GM13976 (cell line): Measurements from ENCODE around the gene LYPD6B.

Experiments used
- DNase-seq: peaks from one replicate; pipeline ENCODE4 v3.0.0; 2012; ENCODE audit warnings: low spot score
- CTCF ChIP-seq: IDR thresholded peaks from 2 replicates; pipeline ENCODE4 v1.5.1; 2012; ENCODE audit warnings: borderline replicate concordance, mild to moderate bottlenecking; ENCODE audit not compliant: insufficient read depth; ENCODE audit errors: extremely low read depth, missing control alignments, control extremely low read depth
- in situ Hi-C: fragments of 300-500 bp; cut with MboI; formaldehyde crosslinking; loops from one replicate; pipeline ENCODE4 v1.12.0; 2022; ENCODE audit warnings: low sequenced_read_pairs, mixed read lengths, inconsistent platforms; ENCODE audit not compliant: unreplicated experiment

The LYPD6B gene

GRCh38 chr2:149057401-149057800, 18.9 kb downstream of the LYPD6B start:
- DNase-seq, result no peak
- no peak for TF ChIP-seq CTCF
- in situ Hi-C loops, result no loop called here

- no peak for DNase-seq
- TF ChIP-seq CTCF, result no peak
- in situ Hi-C loops, result no loop called here
Observed at GRCh38 chr2:149058936-149059335, 20.4 kb downstream of the LYPD6B start.

DNA sequence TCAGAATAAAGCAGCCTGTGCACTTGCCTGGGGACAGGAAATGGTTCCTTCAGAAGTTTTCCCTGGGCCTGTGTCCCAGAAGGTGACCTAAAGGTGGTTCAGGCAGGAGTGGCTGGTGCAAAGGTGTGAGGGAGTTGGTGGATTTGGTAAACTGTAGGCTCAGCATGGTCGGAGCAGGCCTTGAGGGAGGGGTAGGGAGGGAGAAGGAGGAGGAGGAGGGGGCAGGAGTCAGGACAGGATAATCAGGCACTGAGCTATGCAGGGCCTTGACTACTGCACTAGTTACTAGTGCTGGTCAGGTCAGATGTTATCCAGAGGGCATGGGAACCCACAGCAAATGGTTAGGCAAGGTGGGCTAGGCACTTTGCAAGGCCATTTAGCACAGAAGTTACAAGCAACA, 21.3 kb downstream of the LYPD6B start:
- in situ Hi-C loops, result no loop called here
- TF ChIP-seq CTCF, result no peak
- DNase-seq, result no peak

GRCh38 chr2:149061133-149061745, 22.7 kb downstream of the LYPD6B start:
- in situ Hi-C loops, result no loop called here
- TF ChIP-seq CTCF, result no peak
- DNase-seq, result no peak

- no peak for TF ChIP-seq CTCF
- DNase-seq, result no peak
- in situ Hi-C loops, result no loop called here
Observed at GRCh38 chr2:149062531-149062930, 24.0 kb downstream of the LYPD6B start.

- no peak for TF ChIP-seq CTCF
- in situ Hi-C loops, result no loop called here
- DNase-seq, result no peak
Observed at GRCh38 chr2:149063177-149063576, 24.7 kb downstream of the LYPD6B start.

- TF ChIP-seq CTCF, result no peak
- no peak for DNase-seq
- in situ Hi-C loops, result no loop called here
Observed at GRCh38 chr2:149064365-149064841, 25.9 kb downstream of the LYPD6B start.
